HepG2 (cell line): ENCODE measurements around the gene HIC1.

Source experiments
- POLR2AphosphoS2 ChIP-seq: IDR thresholded peaks from 2 replicates; pipeline ENCODE4 v1.6.1; 2011; ENCODE audit warnings: low read depth, low read length, improper control_type of control experiment
- ZBTB2 ChIP-seq: sonication (generic); formaldehyde crosslinking; IDR thresholded peaks from 2 replicates; pipeline ENCODE4 v1.8.0; 2022; ENCODE audit warnings: low read depth, missing genetic modification reagents

- TF ChIP-seq POLR2AphosphoS2 (no peak), ZBTB2 (CRISPR knock-in tag) (no peak)
These were observed 6.6 kb downstream of the HIC1 start for GRCh38 chr17:2061441-2061958.
